H9 (cell line): Measurements from ENCODE around the gene GALNS. TPM values are rescaled to one million over a fixed set of nuclear protein-coding genes. Genes with fewer than 3 reads are reported as not detected.

ENCODE experiments used
- DNase-seq: peaks from one replicate; pipeline ENCODE4 v3.0.0-alpha.2; 2017
- H2AFZ ChIP-seq: one replicate; pipeline ENCODE4 v1.6.1; 2013; ENCODE audit warnings: mild to moderate bottlenecking, low read length, control low read depth, moderate library complexity
- H2AK5ac ChIP-seq: 2 replicates; pipeline ENCODE4 v1.6.1; 2013; ENCODE audit warnings: low read length, control low read depth, mixed read lengths; ENCODE audit not compliant: insufficient read length
- H2BK120ac ChIP-seq: one replicate; pipeline ENCODE4 v1.6.1; 2013; ENCODE audit warnings: low read depth, mild to moderate bottlenecking, low read length, control low read depth, inconsistent platforms; ENCODE audit not compliant: poor library complexity, severe bottlenecking
- H2BK12ac ChIP-seq: 2 replicates; pipeline ENCODE4 v1.6.1; 2013; ENCODE audit warnings: low read length, control low read depth, mixed read lengths, low read depth; ENCODE audit not compliant: insufficient read length
- H2BK15ac ChIP-seq: 2 replicates; pipeline ENCODE4 v1.6.1; 2013; ENCODE audit warnings: low read depth, low read length, control low read depth
- H2BK20ac ChIP-seq: one replicate; pipeline ENCODE4 v1.6.1; 2013; ENCODE audit warnings: low read depth, mild to moderate bottlenecking, low read length, control low read depth, inconsistent platforms; ENCODE audit not compliant: poor library complexity, severe bottlenecking
- H2BK5ac ChIP-seq: 2 replicates; pipeline ENCODE4 v1.6.1; 2013; ENCODE audit warnings: low read length, control low read depth, mixed read lengths; ENCODE audit not compliant: insufficient read length
- H3K14ac ChIP-seq: 2 replicates; pipeline ENCODE4 v1.6.1; 2013; ENCODE audit warnings: low read length, control low read depth; ENCODE audit not compliant: insufficient read depth
- H3K18ac ChIP-seq: 2 replicates; pipeline ENCODE4 v1.6.1; 2013; ENCODE audit warnings: low read depth, mild to moderate bottlenecking, mixed read lengths, low read length, control low read depth; ENCODE audit not compliant: insufficient read length
- H3K23ac ChIP-seq: 2 replicates; pipeline ENCODE4 v1.6.1; 2013; ENCODE audit warnings: low read length, control low read depth, mixed read lengths, low read depth; ENCODE audit not compliant: insufficient read length
- H3K23me2 ChIP-seq: 2 replicates; pipeline ENCODE4 v1.6.1; 2013; ENCODE audit warnings: low read depth, mild to moderate bottlenecking, mixed read lengths, low read length, control low read depth; ENCODE audit not compliant: insufficient read length, poor library complexity, severe bottlenecking
- H3K27ac ChIP-seq: 2 replicates; pipeline ENCODE4 v1.5.1; 2013; ENCODE audit warnings: low read length, control low read depth, mixed read lengths, low read depth; ENCODE audit not compliant: insufficient read length
- H3K27me3 ChIP-seq: 2 replicates; pipeline ENCODE4 v1.6.1; 2013; ENCODE audit warnings: low read length, control low read depth, inconsistent platforms; ENCODE audit not compliant: insufficient read depth
- H3K4ac ChIP-seq: 2 replicates; pipeline ENCODE4 v1.6.1; 2013; ENCODE audit warnings: low read depth, mild to moderate bottlenecking, control low read depth, inconsistent platforms, low read length, moderate library complexity
- H3K4me1 ChIP-seq: 2 replicates; pipeline ENCODE4 v1.6.1; 2013; ENCODE audit warnings: low read length, control low read depth, inconsistent platforms; ENCODE audit not compliant: insufficient read depth
- H3K4me2 ChIP-seq: 2 replicates; pipeline ENCODE4 v1.6.1; 2013; ENCODE audit warnings: low read length, control low read depth, mixed read lengths; ENCODE audit not compliant: insufficient read length, insufficient read depth
- H3K56ac ChIP-seq: 2 replicates; pipeline ENCODE4 v1.6.1; 2013; ENCODE audit warnings: low read depth, mild to moderate bottlenecking, mixed read lengths, low read length, control low read depth; ENCODE audit not compliant: insufficient read length
- H3K79me1 ChIP-seq: 2 replicates; pipeline ENCODE4 v1.6.1; 2013; ENCODE audit warnings: low read depth, mild to moderate bottlenecking, moderate library complexity, low read length, control low read depth, inconsistent platforms; ENCODE audit not compliant: insufficient read depth, poor library complexity, severe bottlenecking
- H3K79me2 ChIP-seq: 2 replicates; pipeline ENCODE4 v1.6.1; 2013; ENCODE audit warnings: low read length, control low read depth, inconsistent platforms; ENCODE audit not compliant: insufficient read depth
- H3K9ac ChIP-seq: 2 replicates; pipeline ENCODE4 v1.6.1; 2013; ENCODE audit warnings: low read length, control low read depth, mixed read lengths; ENCODE audit not compliant: insufficient read length; ENCODE audit errors: extremely low read depth
- H3K9me3 ChIP-seq: one replicate; pipeline ENCODE4 v1.6.1; 2013; ENCODE audit warnings: low read depth, low read length, inconsistent platforms; ENCODE audit not compliant: control insufficient read depth
- H3T11ph ChIP-seq: one replicate; pipeline ENCODE4 v1.6.1; 2013; ENCODE audit warnings: mild to moderate bottlenecking, low read length, control low read depth, inconsistent platforms
- H4K20me1 ChIP-seq: one replicate; pipeline ENCODE4 v1.6.1; 2013; ENCODE audit not compliant: control insufficient read depth, insufficient read length, insufficient read depth
- H4K5ac ChIP-seq: 2 replicates; pipeline ENCODE4 v1.6.1; 2013; ENCODE audit warnings: low read depth, mild to moderate bottlenecking, mixed read lengths, low read length, control low read depth; ENCODE audit not compliant: insufficient read length
- H4K8ac ChIP-seq: replicated peaks from 2 replicates; pipeline ENCODE4 v1.6.1; 2013; ENCODE audit warnings: low read length, control low read depth, mixed read lengths, low read depth; ENCODE audit not compliant: insufficient read length
- H4K91ac ChIP-seq: 2 replicates; pipeline ENCODE4 v1.6.1; 2013; ENCODE audit warnings: low read depth, mild to moderate bottlenecking, moderate library complexity, mixed read lengths, low read length, control low read depth; ENCODE audit not compliant: insufficient read length
- H3K27ac Mint-ChIP-seq, 3 experiments: 2 replicates in 2 of 3; 3 replicates in 1 of 3; pipeline ENCODE4 v1.8.0; 2020 to 2021; ENCODE audit warnings: mixed read lengths in 3 of 3, mild to moderate bottlenecking in 1 of 3, moderate library complexity in 1 of 3
- H3K27me3 Mint-ChIP-seq: 2 replicates; pipeline ENCODE4 v1.8.0; 2021; ENCODE audit warnings: low read depth, mild to moderate bottlenecking, moderate library complexity, mixed read lengths
- H3K36me3 Mint-ChIP-seq, 3 experiments: 2 replicates in 2 of 3; 3 replicates in 1 of 3; pipeline ENCODE4 v1.8.0; 2020 to 2021; ENCODE audit warnings: low read depth in 3 of 3, mixed read lengths in 3 of 3; ENCODE audit not compliant: insufficient read depth in 1 of 3
- H3K4me1 Mint-ChIP-seq, 2 experiments: 2 replicates each; pipeline ENCODE4 v1.8.0; 2020; ENCODE audit warnings: mixed read lengths in 2 of 2
- H3K4me3 Mint-ChIP-seq, 2 experiments: 2 replicates in 1 of 2; 3 replicates in 1 of 2; pipeline ENCODE4 v1.8.0; 2020 to 2021; ENCODE audit warnings: mild to moderate bottlenecking in 2 of 2, mixed read lengths in 2 of 2, moderate library complexity in 1 of 2
- H3K9me3 Mint-ChIP-seq, 2 experiments: 2 replicates in 1 of 2; 3 replicates in 1 of 2; pipeline ENCODE4 v1.8.0; 2020; ENCODE audit warnings: mild to moderate bottlenecking in 2 of 2, mixed read lengths in 2 of 2, moderate library complexity in 1 of 2
- WGBS: extraction: QIAGEN DNeasy Blood & Tissue Kit; methylation state at CpG from one replicate; pipeline ENCODE4 v1.1.7; 2013; ENCODE audit warnings: missing lambda C conversion rate, low lambda C conversion rate, mixed read lengths; ENCODE audit not compliant: insufficient read length; ENCODE audit errors: extremely low coverage; 5-methylcytosine and 5-hydroxymethylcytosine counted together
- total RNA-seq: library from RNA; stranded (reverse); gene quantifications from 2 replicates; pipeline ENCODE4 v1.2.1, GENCODE V29; 2021
- TF ChIP-seq, protein P1 (sequence below): fragments of 200-600 bp; sonication (generic); conservative IDR thresholded peaks from 3 replicates; pipeline ENCODE4 v1.8.0; 2021; ENCODE audit warnings: antibody characterized with exemption, mild to moderate bottlenecking

Gene GALNS
- total RNA-seq, 1 experiment from 2014 or later, result 20.3 TPM

DNA sequence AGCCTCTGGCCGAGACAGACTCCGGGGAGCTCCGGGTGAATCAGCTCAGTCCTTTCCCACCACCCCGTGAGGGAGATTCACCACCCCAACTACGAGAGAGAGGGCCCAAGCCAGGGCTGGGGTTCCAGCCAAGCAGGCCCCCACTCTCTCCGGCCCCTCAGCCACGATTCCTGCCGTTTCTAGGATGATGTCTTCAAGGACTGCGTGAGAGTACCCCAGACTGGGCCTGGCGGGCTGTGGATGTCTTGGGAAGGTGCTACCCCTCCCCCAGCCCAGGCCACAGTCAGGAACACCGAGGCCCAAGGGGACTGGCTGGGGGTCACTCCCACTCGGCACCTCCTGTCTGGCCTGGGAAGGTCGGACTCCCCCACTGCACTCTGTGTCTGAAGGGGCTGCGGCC is 31.3 kb upstream of the GALNS start:
- Histone ChIP-seq H2BK12ac (no peak overlapping the region), H2BK120ac (no peak overlapping the region), H3K14ac (no peak overlapping the region), H3K9me3 (no peaks in the 10 kb centered on the region), H3K4me2 (no peak overlapping the region), H2AFZ (no peak overlapping the region), H2BK20ac (no peak overlapping the region), H3T11ph (no peak overlapping the region), H4K20me1 (no peaks in the 10 kb centered on the region), H3K18ac (no peak overlapping the region), H3K4me1 (no peaks in the 10 kb centered on the region), H4K5ac (no peak overlapping the region), H3K79me1 (no peaks in the 10 kb centered on the region), H3K56ac (no peak overlapping the region), H4K91ac (no peak overlapping the region), H3K27ac (no peak overlapping the region), H3K79me2 (no peaks in the 10 kb centered on the region), H3K23me2 (no peaks in the 10 kb centered on the region), H2AK5ac (no peak overlapping the region), H3K23ac (no peak overlapping the region), H3K4ac (no peak overlapping the region), H2BK5ac (no peak overlapping the region), H3K9ac (no peak overlapping the region), H4K8ac (no peak overlapping the region), H2BK15ac (no peak overlapping the region), H3K27me3 (no peaks in the 10 kb centered on the region)
- no peak for DNase-seq
- H3K36me3 Mint-ChIP-seq, result no peaks in the 10 kb centered on the region
- TF ChIP-seq, protein P1, sequence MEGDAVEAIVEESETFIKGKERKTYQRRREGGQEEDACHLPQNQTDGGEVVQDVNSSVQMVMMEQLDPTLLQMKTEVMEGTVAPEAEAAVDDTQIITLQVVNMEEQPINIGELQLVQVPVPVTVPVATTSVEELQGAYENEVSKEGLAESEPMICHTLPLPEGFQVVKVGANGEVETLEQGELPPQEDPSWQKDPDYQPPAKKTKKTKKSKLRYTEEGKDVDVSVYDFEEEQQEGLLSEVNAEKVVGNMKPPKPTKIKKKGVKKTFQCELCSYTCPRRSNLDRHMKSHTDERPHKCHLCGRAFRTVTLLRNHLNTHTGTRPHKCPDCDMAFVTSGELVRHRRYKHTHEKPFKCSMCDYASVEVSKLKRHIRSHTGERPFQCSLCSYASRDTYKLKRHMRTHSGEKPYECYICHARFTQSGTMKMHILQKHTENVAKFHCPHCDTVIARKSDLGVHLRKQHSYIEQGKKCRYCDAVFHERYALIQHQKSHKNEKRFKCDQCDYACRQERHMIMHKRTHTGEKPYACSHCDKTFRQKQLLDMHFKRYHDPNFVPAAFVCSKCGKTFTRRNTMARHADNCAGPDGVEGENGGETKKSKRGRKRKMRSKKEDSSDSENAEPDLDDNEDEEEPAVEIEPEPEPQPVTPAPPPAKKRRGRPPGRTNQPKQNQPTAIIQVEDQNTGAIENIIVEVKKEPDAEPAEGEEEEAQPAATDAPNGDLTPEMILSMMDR, result no peak
- no peak overlapping the region for H3K4me3 Mint-ChIP-seq
- H3K27me3 Mint-ChIP-seq, result peaks cover 11% of the 10 kb centered on the region
- H3K9me3 Mint-ChIP-seq, result peaks cover 0 to 8% of the 10 kb centered on the region in 2 experiments; a peak in 4 of 5 replicates
- peak overlapping the region in 2 of 3 experiments; percentile 77 to 89; a peak in 2 of 7 replicates for H3K27ac Mint-ChIP-seq
- H3K4me1 Mint-ChIP-seq, result no peaks in the 10 kb centered on the region
- WGBS, result no CpG with 5 or more reads among the region's 14 CpGs
